GM23338 (cell line): ENCODE measurements around the gene TAS2R31. TPM values are rescaled to one million over a fixed set of nuclear protein-coding genes. Genes with fewer than 3 reads are reported as not detected.

Experiments used
- ATAC-seq: fragments of 200-7000 bp; cut with Tn5 transposase; 3 replicates; pipeline ENCODE4 v1.9.1; 2020
- DNase-seq: peaks from one replicate; pipeline ENCODE4 v3.0.0-alpha.2; 2015; ENCODE audit warnings: low spot score
- H2AFZ ChIP-seq: fragments of 200-600 bp; sonication (generic); 2 replicates; pipeline ENCODE4 v1.8.0; 2016; ENCODE audit warnings: antibody characterized with exemption, mild to moderate bottlenecking, moderate library complexity
- H3F3A ChIP-seq: fragments of 200-600 bp; sonication (generic); replicated peaks from 2 replicates; pipeline ENCODE4 v1.8.0; 2017; ENCODE audit warnings: antibody characterized with exemption, mixed run types, low read depth
- H3K27ac ChIP-seq: fragments of 200-600 bp; sonication (generic); 2 replicates; pipeline ENCODE4 v1.6.1; 2016; ENCODE audit warnings: low read depth
- H3K27me3 ChIP-seq: fragments of 200-600 bp; sonication (generic); 2 replicates; pipeline ENCODE4 v1.8.0; 2016; ENCODE audit warnings: mild to moderate bottlenecking, mixed run types, moderate library complexity; ENCODE audit not compliant: insufficient read depth
- H3K36me3 ChIP-seq: fragments of 200-600 bp; sonication (generic); 2 replicates; pipeline ENCODE4 v1.8.0; 2016; ENCODE audit warnings: mild to moderate bottlenecking; ENCODE audit not compliant: insufficient read depth
- H3K4me1 ChIP-seq: fragments of 200-600 bp; sonication (generic); 2 replicates; pipeline ENCODE4 v1.8.0; 2016; ENCODE audit warnings: mild to moderate bottlenecking, moderate library complexity; ENCODE audit not compliant: insufficient read depth
- H3K4me2 ChIP-seq: fragments of 200-600 bp; sonication (generic); 2 replicates; pipeline ENCODE4 v1.7.1; 2017; ENCODE audit warnings: mixed run types
- H3K4me3 ChIP-seq: fragments of 200-600 bp; sonication (generic); 2 replicates; pipeline ENCODE4 v1.6.1; 2016; ENCODE audit warnings: mixed run types
- H3K79me2 ChIP-seq: fragments of 200-600 bp; sonication (generic); replicated peaks from 2 replicates; pipeline ENCODE4 v1.8.0; 2017; ENCODE audit warnings: mild to moderate bottlenecking; ENCODE audit not compliant: insufficient read depth
- H3K9me2 ChIP-seq: fragments of 200-600 bp; sonication (generic); 2 replicates; pipeline ENCODE4 v1.8.0; 2017; ENCODE audit not compliant: insufficient read depth
- H4K20me1 ChIP-seq: fragments of 200-600 bp; sonication (generic); replicated peaks from 2 replicates; pipeline ENCODE4 v1.8.0; 2017; ENCODE audit warnings: mild to moderate bottlenecking; ENCODE audit not compliant: insufficient read depth
- H3K27ac Mint-ChIP-seq: 2 replicates; pipeline ENCODE4 v1.8.0; 2020; ENCODE audit warnings: inconsistent platforms, mild to moderate bottlenecking, moderate library complexity, mixed read lengths
- H3K27me3 Mint-ChIP-seq: 3 replicates; pipeline ENCODE4 v1.8.0; 2022; ENCODE audit warnings: low read depth, mild to moderate bottlenecking, moderate library complexity, mixed read lengths, inconsistent platforms; ENCODE audit not compliant: insufficient read depth, poor library complexity
- H3K36me3 Mint-ChIP-seq: 3 replicates; pipeline ENCODE4 v1.8.0; 2021; ENCODE audit warnings: low read depth, mild to moderate bottlenecking, inconsistent platforms, moderate library complexity, mixed read lengths
- H3K4me1 Mint-ChIP-seq: 3 replicates; pipeline ENCODE4 v1.8.0; 2020; ENCODE audit warnings: mild to moderate bottlenecking, inconsistent platforms, mixed read lengths
- H3K4me3 Mint-ChIP-seq: 3 replicates; pipeline ENCODE4 v1.8.0; 2021; ENCODE audit warnings: moderate library complexity, mild to moderate bottlenecking, inconsistent platforms, mixed read lengths
- H3K9me3 Mint-ChIP-seq: 3 replicates; pipeline ENCODE4 v1.8.0; 2020; ENCODE audit warnings: moderate library complexity, mild to moderate bottlenecking, inconsistent platforms, mixed read lengths
- CREB1 ChIP-seq: fragments of 250-450 bp; sonication (Bioruptor Pico); IDR thresholded peaks from 2 replicates; pipeline ENCODE4 v1.5.0; 2020; ENCODE audit warnings: low read depth, mild to moderate bottlenecking, moderate library complexity
- EZH2 ChIP-seq: fragments of 200-600 bp; sonication (generic); IDR thresholded peaks from one replicate; pipeline ENCODE4 v1.8.0; 2017; ENCODE audit warnings: antibody characterized with exemption, mild to moderate bottlenecking, low read depth; ENCODE audit not compliant: unreplicated experiment
- EZH2phosphoT487 ChIP-seq: fragments of 200-600 bp; sonication (generic); IDR thresholded peaks from one replicate; pipeline ENCODE4 v1.8.1; 2018; ENCODE audit warnings: antibody characterized with exemption; ENCODE audit not compliant: unreplicated experiment
- JUNB ChIP-seq: IDR thresholded peaks from one replicate; pipeline ENCODE4 v1.6.1; 2016; ENCODE audit warnings: antibody characterized with exemption; ENCODE audit not compliant: unreplicated experiment
- NANOG ChIP-seq: IDR thresholded peaks from 2 replicates; pipeline ENCODE4 v1.6.1; 2016; ENCODE audit warnings: antibody characterized with exemption, borderline replicate concordance
- POLR2AphosphoS5 ChIP-seq: IDR thresholded peaks from 2 replicates; pipeline ENCODE4 v1.6.1; 2016; ENCODE audit warnings: antibody characterized with exemption, low read depth
- STAT1 ChIP-seq: IDR thresholded peaks from one replicate; pipeline ENCODE4 v1.6.1; 2016; ENCODE audit warnings: antibody characterized with exemption; ENCODE audit not compliant: unreplicated experiment
- ZNF114 ChIP-seq: fragments of 250-450 bp; sonication (Bioruptor Pico); IDR thresholded peaks from 2 replicates; pipeline ENCODE4 v1.5.0; 2020; ENCODE audit warnings: mild to moderate bottlenecking, moderate library complexity
- ZNF331 ChIP-seq: fragments of 250-450 bp; sonication (Bioruptor Pico); IDR thresholded peaks from 2 replicates; pipeline ENCODE4 v1.5.0; 2020; ENCODE audit warnings: low read depth, mild to moderate bottlenecking, moderate library complexity
- polyA plus RNA-seq: library from polyadenylated mRNA; unstranded; fragments of >200 nt; fragmentation: Nextera tagmentation; extraction: Ambion mirVana; gene quantifications from 2 replicates; pipeline ENCODE4 v1.2.1, GENCODE V29; 2016
- total RNA-seq: library from RNA; depleted of rRNA; stranded (reverse); fragments of >200 nt; shearing (Covaris generic); gene quantifications from 2 replicates; pipeline ENCODE4 v1.2.3, GENCODE V29; 2014
- TF ChIP-seq, protein P1 (sequence below), 2 experiments: fragments of 200-600 bp in 1 of 2; sonication (generic) in 1 of 2; conservative IDR thresholded peaks; 2 replicates each; pipeline versions ENCODE4 v1.5.1 to v1.6.1; 2016 to 2017; ENCODE audit warnings: antibody characterized with exemption in 2 of 2, low read depth in 2 of 2, mild to moderate bottlenecking in 2 of 2, moderate library complexity in 1 of 2
- TF ChIP-seq, protein P2 (sequence below): IDR thresholded peaks from one replicate; pipeline ENCODE4 v1.6.1; 2018; ENCODE audit warnings: antibody characterized with exemption; ENCODE audit not compliant: unreplicated experiment
- TF ChIP-seq, protein P3 (sequence below): fragments of 250-450 bp; sonication (Bioruptor Pico); IDR thresholded peaks from 2 replicates; pipeline ENCODE4 v1.5.0; 2020; ENCODE audit warnings: mild to moderate bottlenecking, moderate library complexity
- TF ChIP-seq, protein P4 (sequence below): IDR thresholded peaks from 2 replicates; pipeline ENCODE4 v1.6.1; 2016; ENCODE audit warnings: antibody characterized with exemption

The TAS2R31 gene
- total and polyA plus RNA-seq, 2 experiments from 2014 or later, result 12.9 TPM; not detected in 1

DNA sequence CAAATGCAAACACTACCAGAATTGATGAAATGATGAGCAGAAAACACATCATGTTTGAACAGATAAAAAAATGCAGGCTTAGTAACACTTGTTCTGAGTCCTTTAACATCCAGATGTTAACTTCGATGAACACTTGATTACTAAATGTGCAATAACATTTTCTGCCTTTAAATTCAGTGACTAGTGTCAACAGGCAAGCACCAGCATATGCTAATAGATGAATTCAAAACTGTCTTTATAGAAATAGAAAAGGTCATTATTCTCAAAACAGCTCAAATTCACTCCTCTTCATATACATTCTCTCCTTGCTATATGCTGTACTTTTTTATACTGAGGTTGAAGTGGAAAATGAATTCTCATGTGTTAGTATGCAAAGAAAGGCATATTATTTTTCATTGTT, 8.7 kb downstream of the TAS2R31 start, which contains the start of gene TAS2R19:
Gene TAS2R19 (minus strand): TSS at position 101 of the 400 bp plus-strand sequence. CDS start 49 bp downstream, at position 52.
- Histone ChIP-seq H3K4me3 (no peak within 1 kb of the TSS), H3K36me3 (no peaks in the 10 kb centered on the region), H3K9me2 (no peaks in the 10 kb centered on the region), H2AFZ (no peak within 1 kb of the TSS), H3K27me3 (no peaks in the 10 kb centered on the region), H3K4me2 (no peak within 1 kb of the TSS), H3K4me1 (no peaks in the 10 kb centered on the region), H3F3A (no peaks in the 10 kb centered on the region), H4K20me1 (no peaks in the 10 kb centered on the region), H3K79me2 (no peaks in the 10 kb centered on the region), H3K27ac (no peak within 1 kb of the TSS)
- DNase-seq (no peak), ATAC-seq (no peak)
- Mint-ChIP-seq H3K27me3 (no peaks in the 10 kb centered on the region), H3K36me3 (peaks cover 10% of the 10 kb centered on the region; the same call in 2 of the 3 replicates), H3K27ac (peak within 1 kb of the TSS; percentile 1; the same call in 1 of the 2 replicates), H3K4me1 (peaks cover 4% of the 10 kb centered on the region; the same call in 1 of the 3 replicates), H3K9me3 (peaks cover 5% of the 10 kb centered on the region), H3K4me3 (no peak within 1 kb of the TSS)
- TF ChIP-seq EZH2phosphoT487 (no peak), EZH2 (no peak), ZNF114 (no peak), CREB1 (no peak), JUNB (no peak), POLR2AphosphoS5 (no peak), ZNF331 (CRISPR knock-in tag) (no peak), STAT1 (no peak), NANOG (no peak)
- TF ChIP-seq, protein P1, sequence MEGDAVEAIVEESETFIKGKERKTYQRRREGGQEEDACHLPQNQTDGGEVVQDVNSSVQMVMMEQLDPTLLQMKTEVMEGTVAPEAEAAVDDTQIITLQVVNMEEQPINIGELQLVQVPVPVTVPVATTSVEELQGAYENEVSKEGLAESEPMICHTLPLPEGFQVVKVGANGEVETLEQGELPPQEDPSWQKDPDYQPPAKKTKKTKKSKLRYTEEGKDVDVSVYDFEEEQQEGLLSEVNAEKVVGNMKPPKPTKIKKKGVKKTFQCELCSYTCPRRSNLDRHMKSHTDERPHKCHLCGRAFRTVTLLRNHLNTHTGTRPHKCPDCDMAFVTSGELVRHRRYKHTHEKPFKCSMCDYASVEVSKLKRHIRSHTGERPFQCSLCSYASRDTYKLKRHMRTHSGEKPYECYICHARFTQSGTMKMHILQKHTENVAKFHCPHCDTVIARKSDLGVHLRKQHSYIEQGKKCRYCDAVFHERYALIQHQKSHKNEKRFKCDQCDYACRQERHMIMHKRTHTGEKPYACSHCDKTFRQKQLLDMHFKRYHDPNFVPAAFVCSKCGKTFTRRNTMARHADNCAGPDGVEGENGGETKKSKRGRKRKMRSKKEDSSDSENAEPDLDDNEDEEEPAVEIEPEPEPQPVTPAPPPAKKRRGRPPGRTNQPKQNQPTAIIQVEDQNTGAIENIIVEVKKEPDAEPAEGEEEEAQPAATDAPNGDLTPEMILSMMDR (conservative IDR thresholded peaks at IDR 0.05; ENCODE audit: low read depth in 2 of 2), result no peak
- TF ChIP-seq, protein P2, sequence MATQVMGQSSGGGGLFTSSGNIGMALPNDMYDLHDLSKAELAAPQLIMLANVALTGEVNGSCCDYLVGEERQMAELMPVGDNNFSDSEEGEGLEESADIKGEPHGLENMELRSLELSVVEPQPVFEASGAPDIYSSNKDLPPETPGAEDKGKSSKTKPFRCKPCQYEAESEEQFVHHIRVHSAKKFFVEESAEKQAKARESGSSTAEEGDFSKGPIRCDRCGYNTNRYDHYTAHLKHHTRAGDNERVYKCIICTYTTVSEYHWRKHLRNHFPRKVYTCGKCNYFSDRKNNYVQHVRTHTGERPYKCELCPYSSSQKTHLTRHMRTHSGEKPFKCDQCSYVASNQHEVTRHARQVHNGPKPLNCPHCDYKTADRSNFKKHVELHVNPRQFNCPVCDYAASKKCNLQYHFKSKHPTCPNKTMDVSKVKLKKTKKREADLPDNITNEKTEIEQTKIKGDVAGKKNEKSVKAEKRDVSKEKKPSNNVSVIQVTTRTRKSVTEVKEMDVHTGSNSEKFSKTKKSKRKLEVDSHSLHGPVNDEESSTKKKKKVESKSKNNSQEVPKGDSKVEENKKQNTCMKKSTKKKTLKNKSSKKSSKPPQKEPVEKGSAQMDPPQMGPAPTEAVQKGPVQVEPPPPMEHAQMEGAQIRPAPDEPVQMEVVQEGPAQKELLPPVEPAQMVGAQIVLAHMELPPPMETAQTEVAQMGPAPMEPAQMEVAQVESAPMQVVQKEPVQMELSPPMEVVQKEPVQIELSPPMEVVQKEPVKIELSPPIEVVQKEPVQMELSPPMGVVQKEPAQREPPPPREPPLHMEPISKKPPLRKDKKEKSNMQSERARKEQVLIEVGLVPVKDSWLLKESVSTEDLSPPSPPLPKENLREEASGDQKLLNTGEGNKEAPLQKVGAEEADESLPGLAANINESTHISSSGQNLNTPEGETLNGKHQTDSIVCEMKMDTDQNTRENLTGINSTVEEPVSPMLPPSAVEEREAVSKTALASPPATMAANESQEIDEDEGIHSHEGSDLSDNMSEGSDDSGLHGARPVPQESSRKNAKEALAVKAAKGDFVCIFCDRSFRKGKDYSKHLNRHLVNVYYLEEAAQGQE, result no peak
- TF ChIP-seq, protein P3, sequence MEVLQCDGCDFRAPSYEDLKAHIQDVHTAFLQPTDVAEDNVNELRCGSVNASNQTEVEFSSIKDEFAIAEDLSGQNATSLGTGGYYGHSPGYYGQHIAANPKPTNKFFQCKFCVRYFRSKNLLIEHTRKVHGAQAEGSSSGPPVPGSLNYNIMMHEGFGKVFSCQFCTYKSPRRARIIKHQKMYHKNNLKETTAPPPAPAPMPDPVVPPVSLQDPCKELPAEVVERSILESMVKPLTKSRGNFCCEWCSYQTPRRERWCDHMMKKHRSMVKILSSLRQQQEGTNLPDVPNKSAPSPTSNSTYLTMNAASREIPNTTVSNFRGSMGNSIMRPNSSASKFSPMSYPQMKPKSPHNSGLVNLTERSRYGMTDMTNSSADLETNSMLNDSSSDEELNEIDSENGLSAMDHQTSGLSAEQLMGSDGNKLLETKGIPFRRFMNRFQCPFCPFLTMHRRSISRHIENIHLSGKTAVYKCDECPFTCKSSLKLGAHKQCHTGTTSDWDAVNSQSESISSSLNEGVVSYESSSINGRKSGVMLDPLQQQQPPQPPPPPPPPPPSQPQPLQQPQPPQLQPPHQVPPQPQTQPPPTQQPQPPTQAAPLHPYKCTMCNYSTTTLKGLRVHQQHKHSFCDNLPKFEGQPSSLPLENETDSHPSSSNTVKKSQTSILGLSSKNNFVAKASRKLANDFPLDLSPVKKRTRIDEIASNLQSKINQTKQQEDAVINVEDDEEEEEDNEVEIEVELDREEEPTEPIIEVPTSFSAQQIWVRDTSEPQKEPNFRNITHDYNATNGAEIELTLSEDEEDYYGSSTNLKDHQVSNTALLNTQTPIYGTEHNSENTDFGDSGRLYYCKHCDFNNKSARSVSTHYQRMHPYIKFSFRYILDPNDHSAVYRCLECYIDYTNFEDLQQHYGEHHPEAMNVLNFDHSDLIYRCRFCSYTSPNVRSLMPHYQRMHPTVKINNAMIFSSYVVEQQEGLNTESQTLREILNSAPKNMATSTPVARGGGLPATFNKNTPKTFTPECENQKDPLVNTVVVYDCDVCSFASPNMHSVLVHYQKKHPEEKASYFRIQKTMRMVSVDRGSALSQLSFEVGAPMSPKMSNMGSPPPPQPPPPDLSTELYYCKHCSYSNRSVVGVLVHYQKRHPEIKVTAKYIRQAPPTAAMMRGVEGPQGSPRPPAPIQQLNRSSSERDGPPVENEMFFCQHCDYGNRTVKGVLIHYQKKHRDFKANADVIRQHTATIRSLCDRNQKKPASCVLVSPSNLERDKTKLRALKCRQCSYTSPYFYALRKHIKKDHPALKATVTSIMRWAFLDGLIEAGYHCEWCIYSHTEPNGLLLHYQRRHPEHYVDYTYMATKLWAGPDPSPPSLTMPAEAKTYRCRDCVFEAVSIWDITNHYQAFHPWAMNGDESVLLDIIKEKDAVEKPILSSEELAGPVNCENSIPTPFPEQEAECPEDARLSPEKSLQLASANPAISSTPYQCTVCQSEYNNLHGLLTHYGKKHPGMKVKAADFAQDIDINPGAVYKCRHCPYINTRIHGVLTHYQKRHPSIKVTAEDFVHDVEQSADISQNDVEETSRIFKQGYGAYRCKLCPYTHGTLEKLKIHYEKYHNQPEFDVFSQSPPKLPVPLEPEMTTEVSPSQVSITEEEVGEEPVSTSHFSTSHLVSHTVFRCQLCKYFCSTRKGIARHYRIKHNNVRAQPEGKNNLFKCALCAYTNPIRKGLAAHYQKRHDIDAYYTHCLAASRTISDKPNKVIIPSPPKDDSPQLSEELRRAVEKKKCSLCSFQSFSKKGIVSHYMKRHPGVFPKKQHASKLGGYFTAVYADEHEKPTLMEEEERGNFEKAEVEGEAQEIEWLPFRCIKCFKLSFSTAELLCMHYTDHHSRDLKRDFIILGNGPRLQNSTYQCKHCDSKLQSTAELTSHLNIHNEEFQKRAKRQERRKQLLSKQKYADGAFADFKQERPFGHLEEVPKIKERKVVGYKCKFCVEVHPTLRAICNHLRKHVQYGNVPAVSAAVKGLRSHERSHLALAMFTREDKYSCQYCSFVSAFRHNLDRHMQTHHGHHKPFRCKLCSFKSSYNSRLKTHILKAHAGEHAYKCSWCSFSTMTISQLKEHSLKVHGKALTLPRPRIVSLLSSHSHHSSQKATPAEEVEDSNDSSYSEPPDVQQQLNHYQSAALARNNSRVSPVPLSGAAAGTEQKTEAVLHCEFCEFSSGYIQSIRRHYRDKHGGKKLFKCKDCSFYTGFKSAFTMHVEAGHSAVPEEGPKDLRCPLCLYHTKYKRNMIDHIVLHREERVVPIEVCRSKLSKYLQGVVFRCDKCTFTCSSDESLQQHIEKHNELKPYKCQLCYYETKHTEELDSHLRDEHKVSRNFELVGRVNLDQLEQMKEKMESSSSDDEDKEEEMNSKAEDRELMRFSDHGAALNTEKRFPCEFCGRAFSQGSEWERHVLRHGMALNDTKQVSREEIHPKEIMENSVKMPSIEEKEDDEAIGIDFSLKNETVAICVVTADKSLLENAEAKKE (CRISPR knock-in tag), result no peak
- TF ChIP-seq, protein P4, sequence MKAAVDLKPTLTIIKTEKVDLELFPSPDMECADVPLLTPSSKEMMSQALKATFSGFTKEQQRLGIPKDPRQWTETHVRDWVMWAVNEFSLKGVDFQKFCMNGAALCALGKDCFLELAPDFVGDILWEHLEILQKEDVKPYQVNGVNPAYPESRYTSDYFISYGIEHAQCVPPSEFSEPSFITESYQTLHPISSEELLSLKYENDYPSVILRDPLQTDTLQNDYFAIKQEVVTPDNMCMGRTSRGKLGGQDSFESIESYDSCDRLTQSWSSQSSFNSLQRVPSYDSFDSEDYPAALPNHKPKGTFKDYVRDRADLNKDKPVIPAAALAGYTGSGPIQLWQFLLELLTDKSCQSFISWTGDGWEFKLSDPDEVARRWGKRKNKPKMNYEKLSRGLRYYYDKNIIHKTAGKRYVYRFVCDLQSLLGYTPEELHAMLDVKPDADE, result no peak
